ENCODE measurements around the gene LSM12.

The LSM12 gene

DNA sequence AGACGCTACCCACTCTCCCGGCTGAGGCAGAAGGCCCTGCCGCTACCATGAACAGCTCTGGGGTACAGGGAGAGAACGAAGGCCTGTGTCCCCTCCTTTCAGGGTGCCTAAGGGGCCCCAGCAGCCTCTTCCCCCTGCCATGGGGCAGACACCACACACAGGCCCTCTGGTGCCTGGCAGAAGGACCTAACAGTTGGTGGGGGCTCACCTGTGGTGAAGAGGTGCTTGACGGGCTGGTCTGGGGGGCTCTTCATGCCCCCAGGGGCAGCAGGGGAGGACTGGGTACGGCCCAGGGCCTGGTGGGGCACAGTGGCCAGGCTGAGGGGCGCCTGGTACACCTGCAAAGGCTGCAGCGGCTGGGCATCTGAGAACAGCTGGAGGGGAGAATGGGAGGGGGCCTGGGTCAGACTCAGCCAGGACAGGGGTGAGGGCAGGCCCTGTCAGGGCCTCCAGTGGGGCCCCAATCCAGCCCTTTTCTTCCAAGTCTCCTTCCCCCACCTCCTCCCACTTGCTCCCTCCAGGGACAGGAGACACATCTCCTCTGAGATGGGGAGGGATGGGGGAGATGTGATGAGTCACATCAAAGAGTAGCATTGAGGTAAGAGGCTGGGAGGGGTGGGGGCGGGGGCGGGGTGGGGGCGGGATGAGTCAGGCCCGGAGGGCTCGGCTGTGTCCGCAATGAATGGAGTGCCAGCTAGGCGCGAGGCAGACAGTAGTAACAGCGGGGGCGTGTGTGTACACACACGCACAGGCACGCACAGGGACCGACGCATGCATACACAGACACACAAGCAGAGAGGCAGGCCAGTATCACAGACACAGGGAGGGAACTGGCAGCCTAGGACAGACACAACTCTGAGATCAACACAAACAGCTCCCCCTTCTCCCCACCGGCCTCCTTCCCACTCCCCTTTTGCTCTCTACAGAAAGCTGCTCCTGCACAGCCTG lies 20.2 kb upstream of the LSM12 start:
- peak; percentile 96 for DNase-seq (ENCODE audit: low read depth)
- TF ChIP-seq, protein P1, sequence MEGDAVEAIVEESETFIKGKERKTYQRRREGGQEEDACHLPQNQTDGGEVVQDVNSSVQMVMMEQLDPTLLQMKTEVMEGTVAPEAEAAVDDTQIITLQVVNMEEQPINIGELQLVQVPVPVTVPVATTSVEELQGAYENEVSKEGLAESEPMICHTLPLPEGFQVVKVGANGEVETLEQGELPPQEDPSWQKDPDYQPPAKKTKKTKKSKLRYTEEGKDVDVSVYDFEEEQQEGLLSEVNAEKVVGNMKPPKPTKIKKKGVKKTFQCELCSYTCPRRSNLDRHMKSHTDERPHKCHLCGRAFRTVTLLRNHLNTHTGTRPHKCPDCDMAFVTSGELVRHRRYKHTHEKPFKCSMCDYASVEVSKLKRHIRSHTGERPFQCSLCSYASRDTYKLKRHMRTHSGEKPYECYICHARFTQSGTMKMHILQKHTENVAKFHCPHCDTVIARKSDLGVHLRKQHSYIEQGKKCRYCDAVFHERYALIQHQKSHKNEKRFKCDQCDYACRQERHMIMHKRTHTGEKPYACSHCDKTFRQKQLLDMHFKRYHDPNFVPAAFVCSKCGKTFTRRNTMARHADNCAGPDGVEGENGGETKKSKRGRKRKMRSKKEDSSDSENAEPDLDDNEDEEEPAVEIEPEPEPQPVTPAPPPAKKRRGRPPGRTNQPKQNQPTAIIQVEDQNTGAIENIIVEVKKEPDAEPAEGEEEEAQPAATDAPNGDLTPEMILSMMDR (IDR thresholded peaks at IDR 0.05; ENCODE audit: insufficient read depth, low read depth, low read length, missing control alignments), result no peak
- H3K4me3 ChIP-seq (ENCODE audit: low read length), result no peak overlapping the region

DNA sequence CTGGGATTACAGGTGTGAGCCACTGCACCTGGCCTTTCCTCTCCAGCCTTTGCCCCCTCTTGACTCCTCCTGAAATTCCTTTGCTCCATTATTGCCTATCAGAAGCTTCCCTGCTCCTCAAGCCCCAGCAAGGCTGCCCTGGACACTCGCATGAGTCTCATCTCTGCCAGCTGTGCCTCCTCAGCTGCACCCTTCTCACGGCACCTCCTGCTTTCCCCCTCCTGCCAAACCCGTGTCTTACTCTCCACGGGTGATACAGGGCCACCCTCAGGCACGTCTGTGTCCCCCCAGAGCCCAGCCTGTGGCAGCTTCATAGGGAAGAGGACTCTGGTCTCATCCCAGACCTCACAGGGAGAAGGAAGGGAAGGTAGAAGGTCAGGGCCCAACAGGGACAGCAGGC lies 19.4 kb upstream of the LSM12 start:
- TF ChIP-seq, protein P1 (IDR thresholded peaks at IDR 0.05; ENCODE audit: insufficient read depth, low read depth, low read length, missing control alignments), result no peak
- no peak for DNase-seq (ENCODE audit: low read depth)
- no peak overlapping the region for H3K4me3 ChIP-seq (ENCODE audit: low read length)

- no peak for DNase-seq (ENCODE audit: low read depth)
- H3K4me3 ChIP-seq (ENCODE audit: low read length), result no peak overlapping the region
- TF ChIP-seq, protein P1 (IDR thresholded peaks at IDR 0.05; ENCODE audit: insufficient read depth, low read depth, low read length, missing control alignments), result no peak
These were observed 18.4 kb upstream of the LSM12 start for GRCh38 chr17:44084921-44085320.

- H3K4me3 ChIP-seq (ENCODE audit: low read length), result no peak overlapping the region
- DNase-seq (ENCODE audit: low read depth), result peak; percentile 27
- TF ChIP-seq, protein P1 (IDR thresholded peaks at IDR 0.05; ENCODE audit: insufficient read depth, low read depth, low read length, missing control alignments), result peak; percentile 39
These were observed 17.7 kb upstream of the LSM12 start for GRCh38 chr17:44084131-44084538.

GRCh38 chr17:44083250-44083849 lies 16.9 kb upstream of the LSM12 start:
- DNase-seq (ENCODE audit: low read depth), result peak; percentile 49
- H3K4me3 ChIP-seq (ENCODE audit: low read length), result no peak overlapping the region
- TF ChIP-seq, protein P1 (IDR thresholded peaks at IDR 0.05; ENCODE audit: insufficient read depth, low read depth, low read length, missing control alignments), result peak; percentile 32

DNA sequence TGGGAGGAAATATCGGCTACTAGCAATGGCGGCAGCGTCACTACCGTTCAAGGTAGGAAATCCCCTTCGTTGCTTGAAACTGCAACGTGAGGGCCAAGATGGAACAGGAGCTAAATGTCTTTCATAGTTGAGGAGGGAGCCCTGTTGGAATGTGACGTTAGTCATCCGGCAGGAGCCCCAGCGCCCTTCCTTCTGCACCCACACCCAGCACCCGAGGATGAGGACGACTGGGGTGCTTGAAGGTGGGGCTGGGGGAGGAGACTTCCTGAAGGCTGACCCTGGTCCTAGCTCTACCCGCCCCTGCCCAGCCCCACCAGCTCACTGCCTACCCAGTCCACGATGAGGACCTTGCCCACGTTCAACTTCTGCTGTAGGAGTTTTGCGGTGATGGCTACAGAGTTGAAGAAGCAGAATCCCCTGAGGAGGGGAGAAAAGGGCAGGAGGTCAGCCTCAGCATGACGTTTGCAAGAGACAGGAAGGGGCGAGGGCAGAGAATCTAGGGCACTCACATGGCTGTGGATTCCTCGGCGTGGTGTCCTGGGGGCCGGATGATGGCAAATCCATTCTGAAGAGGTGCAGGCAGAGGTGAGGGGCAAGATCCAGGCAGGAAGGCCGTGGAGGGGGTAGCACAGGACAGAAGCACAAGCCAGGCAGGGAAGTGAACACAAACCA lies 15.9 kb upstream of the LSM12 start:
- DNase-seq (ENCODE audit: low read depth), result no peak
- no peak overlapping the region for H3K4me3 ChIP-seq (ENCODE audit: low read length)
- TF ChIP-seq, protein P1 (IDR thresholded peaks at IDR 0.05; ENCODE audit: insufficient read depth, low read depth, low read length, missing control alignments), result no peak
